ENCODE data around the gene HEMK1. TPM values are rescaled to one million over a fixed set of nuclear protein-coding genes. Genes with fewer than 3 reads are reported as not detected.

Gene HEMK1
- total and polyA plus RNA-seq, 2 of the 8 experiments (the other 6 are each of a cell fraction or from before 2014, with no cell fraction given), result 9.7 to 10.6 TPM

DNA sequence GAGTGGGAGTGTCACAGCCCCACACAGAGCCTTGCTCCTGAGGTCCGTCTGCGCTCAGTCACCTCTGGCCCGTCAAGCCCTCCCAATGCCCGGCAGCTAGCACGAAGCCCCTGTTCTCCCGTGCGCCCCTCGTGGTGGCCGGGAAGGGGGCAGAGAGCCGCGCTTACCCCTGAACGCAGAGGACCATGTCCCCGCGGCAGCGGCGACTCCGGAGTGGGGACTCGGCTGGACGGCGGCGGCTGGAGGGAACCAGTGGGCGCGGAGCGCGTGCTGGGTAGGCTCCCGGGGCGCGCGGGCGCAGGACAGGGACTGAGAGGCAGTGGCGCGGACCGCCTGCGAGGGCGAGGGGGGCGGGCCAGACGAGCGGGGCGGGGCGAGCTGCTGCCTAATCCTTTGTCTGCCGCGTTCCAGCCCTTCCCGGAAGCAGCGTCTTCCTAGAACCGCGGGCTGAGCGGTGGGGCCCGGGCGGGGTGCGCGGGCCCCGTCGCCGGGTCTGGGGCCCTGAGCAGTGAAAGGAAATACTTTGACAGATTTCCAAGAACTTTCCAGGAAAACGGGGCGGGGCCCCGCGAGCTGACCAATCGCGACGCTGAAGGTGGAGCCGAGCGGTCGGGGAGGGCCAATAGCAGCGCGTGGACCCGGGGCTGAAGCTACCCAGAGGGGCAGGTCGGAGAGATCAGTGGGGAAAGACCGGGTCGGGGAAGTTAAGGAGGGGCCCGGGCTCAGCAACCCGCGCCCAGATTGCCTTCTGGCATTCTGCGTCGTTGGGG is 42.3 kb downstream of the HEMK1 start, which contains the start of gene CISH:
CISH (minus strand) TSS at position 311 of the 770 bp plus-strand sequence; CDS start at position 187, 124 bp downstream.
- no peaks in the 10 kb centered on the region for H3K79me2 ChIP-seq (ENCODE audit: control insufficient read depth in 1 of 2, insufficient read depth in 2 of 2, low read length in 2 of 2)
- H3K14ac ChIP-seq (ENCODE audit: insufficient read length), result no peak within 1 kb of the TSS
- H4K91ac ChIP-seq (replicated peaks; ENCODE audit: insufficient read length, low read length), result no peak within 1 kb of the TSS
- ChIA-PET POLR2A (ENCODE audit: partially characterized antibody) (interaction anchor here (0.6 to 2.1 kb wide), 5 partner anchors 13 to 96 kb away, joined by 3 to 7 read pairs (median 4); partner anchors contain the start of genes DOCK3 and HEMK1), CTCF (ENCODE audit: partially characterized antibody) (interaction anchor here (0.6 to 50.4 kb wide), 8 partner anchors 10 to 777 kb away, joined by 3 to 1262 read pairs (median 5); partner anchors contain the start of genes C3orf18, DOCK3 and HEMK1)
- peak within 1 kb of the TSS; percentile 77; the same call in 1 of the 2 replicates for H4K8ac ChIP-seq (ENCODE audit: extremely low read depth, insufficient read depth, low read length)
- H2AFZ ChIP-seq (ENCODE audit: low read length), result no peak within 1 kb of the TSS
- H3K4me3 ChIP-seq (ENCODE audit: extremely low read depth in 1 of 4, insufficient read depth in 2 of 4, low read depth in 3 of 4, low read length in 4 of 4), result peak within 1 kb of the TSS; percentile 39 to 70 (median 50)
- H3K4me1 ChIP-seq (replicated peaks in 1 of 4; ENCODE audit: control insufficient read depth in 3 of 4, insufficient read depth in 4 of 4, low read length in 3 of 4), result peaks cover 0 to 14% (median 5%) of the 10 kb centered on the region in 4 experiments; a peak in 5 of 7 replicates
- no peak within 1 kb of the TSS for H2AK5ac ChIP-seq (ENCODE audit: low read depth, low read length)
- H3K79me1 ChIP-seq (ENCODE audit: low read depth, low read length), result no peaks in the 10 kb centered on the region
- no peak within 1 kb of the TSS for H3K4ac ChIP-seq (replicated peaks; ENCODE audit: insufficient read length, low read depth, low read length)
- peaks cover 9% of the 10 kb centered on the region; the same call in 1 of the 2 replicates for H3K23me2 ChIP-seq (ENCODE audit: low read depth, low read length)
- no peak within 1 kb of the TSS for H3K27ac ChIP-seq (ENCODE audit: low read depth, low read length)
- H3K4me2 ChIP-seq (ENCODE audit: insufficient read depth in 1 of 2, low read depth in 2 of 2, low read length in 2 of 2), result peak within 1 kb of the TSS; percentile 68 to 82
- H3K9ac ChIP-seq (replicated peaks in 1 of 4; ENCODE audit: extremely low read depth in 1 of 4, low read depth in 3 of 4, low read length in 3 of 4), result peak within 1 kb of the TSS in 3 of 4 experiments; percentile 24 to 54 (median 53); a peak in 5 of 7 replicates
- H2BK120ac ChIP-seq (replicated peaks; ENCODE audit: low read depth, low read length), result no peak within 1 kb of the TSS
- H3K27me3 ChIP-seq (replicated peaks in 1 of 4; ENCODE audit: control insufficient read depth in 3 of 4, extremely low read depth in 1 of 4, insufficient read depth in 3 of 4, low read length in 3 of 4), result peaks cover 12 to 39% (median 32%) of the 10 kb centered on the region in 4 experiments; a peak in 6 of 7 replicates
- H4K5ac ChIP-seq (ENCODE audit: insufficient read length, low read depth, low read length), result peak within 1 kb of the TSS; percentile 35
- no peak within 1 kb of the TSS for H2BK20ac ChIP-seq (ENCODE audit: low read length)
- peaks cover 0 to 15% of the 10 kb centered on the region in 2 experiments for H4K20me1 ChIP-seq (replicated peaks in 1 of 2; ENCODE audit: control insufficient read depth in 1 of 2, insufficient read depth in 2 of 2, low read length in 2 of 2)
- H2BK5ac ChIP-seq (ENCODE audit: low read depth, low read length), result no peak within 1 kb of the TSS; the same call in 1 of the 2 replicates
- H3K18ac ChIP-seq (ENCODE audit: extremely low read depth, low read length), result peak within 1 kb of the TSS; percentile 60
- no peak within 1 kb of the TSS for H2BK15ac ChIP-seq (ENCODE audit: low read length)
- H3K9me3 ChIP-seq (ENCODE audit: insufficient read depth in 2 of 2, low read depth in 1 of 2, low read length in 1 of 2), result no peaks in the 10 kb centered on the region
- FAIRE-seq (peak; percentile 63), DNase-seq (ENCODE audit: low read depth in 1 of 2, low spot score in 2 of 2) (peak; percentile 84 to 97)
- no peak within 1 kb of the TSS for H3K23ac ChIP-seq (ENCODE audit: insufficient read length)
- WGBS, 2 experiments (ENCODE audit: extremely low coverage in 1 of 2, insufficient coverage in 1 of 2, insufficient read length in 1 of 2, insufficient replicate concordance in 2 of 2, low coverage in 1 of 2, low lambda C conversion rate in 2 of 2, missing lambda C conversion rate in 1 of 2), result 1% methylated on average over 46 of the region's 75 CpGs; no CpG with 5 or more reads in 1 of the 2 experiments
- H2BK12ac ChIP-seq (ENCODE audit: low read depth, low read length), result peak within 1 kb of the TSS; percentile 75; the same call in 1 of the 2 replicates
- H3K36me3 ChIP-seq (ENCODE audit: control insufficient read depth in 2 of 4, insufficient read depth in 4 of 4, low read length in 3 of 4), result no peaks in the 10 kb centered on the region
- H3K56ac ChIP-seq (replicated peaks; ENCODE audit: insufficient read length, low read depth, low read length), result peak within 1 kb of the TSS; percentile 17
- TF ChIP-seq NANOG (IDR thresholded peaks at IDR 0.05; ENCODE audit: insufficient read depth, low read depth, low read length, poor library complexity, severe bottlenecking) (no peak), SIN3A (conservative IDR thresholded peaks at IDR 0.05 in 1 of 2, IDR thresholded peaks at IDR 0.05 in 1 of 2; ENCODE audit: low read depth in 1 of 2, low read length in 2 of 2) (peak; percentile 49 to 63; a peak in 1 of 4 replicates), CHD1 (IDR thresholded peaks at IDR 0.05; ENCODE audit: low read depth, low read length) (no peak), KDM4A (IDR thresholded peaks at IDR 0.05; ENCODE audit: low read depth, low read length, severe bottlenecking) (peak; percentile 87), BRCA1 (IDR thresholded peaks at IDR 0.05; ENCODE audit: low read depth, low read length) (no peak), POLR2A (IDR thresholded peaks at IDR 0.05; ENCODE audit: control extremely low read depth in 1 of 2, low read depth in 2 of 2, low read length in 2 of 2) (no peak), EGR1 (IDR thresholded peaks at IDR 0.05; ENCODE audit: borderline replicate concordance, low read depth, low read length) (no peak), NRF1 (IDR thresholded peaks at IDR 0.05; ENCODE audit: low read depth, low read length) (no peak), ASH2L (IDR thresholded peaks at IDR 0.05; ENCODE audit: low read length) (peak; percentile 63)
- TF ChIP-seq, protein P1, sequence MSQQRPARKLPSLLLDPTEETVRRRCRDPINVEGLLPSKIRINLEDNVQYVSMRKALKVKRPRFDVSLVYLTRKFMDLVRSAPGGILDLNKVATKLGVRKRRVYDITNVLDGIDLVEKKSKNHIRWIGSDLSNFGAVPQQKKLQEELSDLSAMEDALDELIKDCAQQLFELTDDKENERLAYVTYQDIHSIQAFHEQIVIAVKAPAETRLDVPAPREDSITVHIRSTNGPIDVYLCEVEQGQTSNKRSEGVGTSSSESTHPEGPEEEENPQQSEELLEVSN (IDR thresholded peaks at IDR 0.05), result peak; percentile 95
